ENCODE results near the gene OR2T33.
"Not testable (repeated sequence)": the region's sequence is repeated elsewhere in the genome, so short reads cannot be mapped to it uniquely, and the experiment has no call there.

The OR2T33 gene, protein sequence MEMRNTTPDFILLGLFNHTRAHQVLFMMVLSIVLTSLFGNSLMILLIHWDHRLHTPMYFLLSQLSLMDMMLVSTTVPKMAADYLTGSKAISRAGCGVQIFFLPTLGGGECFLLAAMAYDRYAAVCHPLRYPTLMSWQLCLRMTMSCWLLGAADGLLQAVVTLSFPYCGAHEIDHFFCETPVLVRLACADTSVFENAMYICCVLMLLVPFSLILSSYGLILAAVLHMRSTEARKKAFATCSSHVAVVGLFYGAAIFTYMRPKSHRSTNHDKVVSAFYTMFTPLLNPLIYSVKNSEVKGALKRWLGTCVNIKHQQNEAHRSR

GRCh38 chr1:248277876-248278275 lies at the start of gene OR2T33:
OR2T33 (minus strand) TSS chr1:248277976; CDS start chr1:248273814, 4,162 bp downstream.
- DNase-seq = no peak

- DNase-seq = no peak
These were observed 46.7 kb upstream of the OR2T33 start, which contains the start of gene OR2M7 for GRCh38 chr1:248324468-248324867. OR2M7 (minus strand) TSS chr1:248324568; CDS start chr1:248324568, 0 bp downstream.

GRCh38 chr1:248316796-248317195 lies 39.0 kb upstream of the OR2T33 start:
- DNase-seq = no peak

GRCh38 chr1:248306740-248307139 lies 29.0 kb upstream of the OR2T33 start:
- DNase-seq = not testable (repeated sequence)

DNA sequence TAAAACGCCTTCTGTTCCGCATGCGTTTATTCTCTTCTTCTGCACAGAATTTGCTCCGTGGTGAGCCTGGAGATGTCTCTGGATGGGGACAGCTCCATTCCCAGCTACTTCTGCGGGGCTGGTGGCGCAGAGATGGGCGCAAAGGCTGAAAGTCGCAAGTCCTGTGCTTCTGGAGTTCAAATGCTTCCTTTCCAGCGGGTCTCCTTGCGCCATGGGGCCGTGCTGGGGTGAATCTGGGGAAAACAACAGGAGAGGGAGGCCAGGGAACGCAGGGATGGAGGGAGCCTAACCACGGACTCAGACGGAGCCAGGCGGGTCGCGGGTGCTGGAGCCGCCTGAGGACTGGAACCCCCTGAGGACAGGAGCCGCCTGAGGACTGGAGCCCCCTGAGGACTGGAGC lies 28.3 kb upstream of the OR2T33 start:
- no peak for DNase-seq

GRCh38 chr1:248305672-248306071 lies 27.9 kb upstream of the OR2T33 start:
- DNase-seq = not testable (repeated sequence)

DNA sequence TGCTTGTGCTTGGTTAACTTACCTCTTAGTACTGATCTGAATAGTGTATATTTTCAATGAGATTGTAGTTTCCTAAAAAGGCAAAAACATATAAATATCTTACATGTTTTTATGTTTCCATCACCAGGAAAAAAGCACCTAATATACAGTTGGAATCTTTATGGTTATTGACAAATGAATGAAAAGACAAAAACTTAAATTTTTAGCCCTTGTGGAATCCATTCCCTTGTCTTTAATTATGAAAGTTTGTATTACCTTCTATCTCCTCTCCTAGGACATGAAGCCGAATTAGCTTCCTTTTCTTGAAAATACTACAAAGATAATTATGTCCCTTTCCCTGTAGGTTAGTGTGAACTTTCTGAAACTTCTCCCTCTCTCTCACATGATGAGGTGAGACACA lies 25.5 kb upstream of the OR2T33 start, which contains the start of gene OR2T12:
OR2T12 (minus strand) TSS at position 101 of the 400 bp plus-strand sequence. CDS start 7,846 bp downstream, outside the sequence.
- DNase-seq = no peak

GRCh38 chr1:248288391-248288790 lies 10.6 kb upstream of the OR2T33 start:
- DNase-seq = no peak

- not testable (repeated sequence) for DNase-seq
These were observed 4.6 kb downstream of the OR2T33 start for GRCh38 chr1:248273225-248273624.

DNA sequence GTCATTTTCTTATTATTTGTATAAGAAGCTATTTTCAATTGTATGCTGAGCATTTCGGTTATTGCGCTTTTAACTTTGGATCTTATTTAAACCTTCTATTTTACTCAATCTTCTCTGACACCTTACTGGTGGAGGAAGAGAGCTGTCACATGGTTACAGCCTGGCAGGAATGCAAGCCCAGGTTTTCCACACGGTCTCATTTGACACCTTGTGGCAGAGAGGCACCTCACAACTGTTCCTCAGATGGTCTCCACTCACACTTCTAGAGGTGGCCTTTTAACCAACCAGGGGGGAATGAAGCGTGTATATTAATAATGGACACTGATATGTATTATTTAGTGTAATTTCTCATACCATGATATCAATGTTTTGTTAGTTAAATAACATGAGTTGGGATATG lies 9.6 kb downstream of the OR2T33 start:
- DNase-seq = no peak

DNA sequence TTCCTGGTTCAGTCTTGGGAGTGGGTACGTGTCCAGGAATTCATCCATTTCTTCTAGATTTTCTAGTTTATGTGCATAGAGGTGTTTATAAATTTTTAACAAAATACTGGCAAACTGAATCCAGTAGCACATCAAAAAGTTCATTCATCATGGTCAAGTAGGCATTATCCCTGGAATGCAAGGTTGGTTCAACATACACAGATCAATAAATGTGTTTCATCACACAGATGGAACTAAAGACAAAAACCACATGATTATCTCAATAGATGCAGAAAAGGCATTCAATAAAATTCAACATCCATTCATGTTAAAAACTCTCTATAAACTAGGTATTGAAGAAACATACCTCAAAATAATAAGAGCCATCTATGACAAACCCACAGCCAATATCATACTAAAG lies 18.5 kb downstream of the OR2T33 start:
- DNase-seq = not testable (repeated sequence)

DNA sequence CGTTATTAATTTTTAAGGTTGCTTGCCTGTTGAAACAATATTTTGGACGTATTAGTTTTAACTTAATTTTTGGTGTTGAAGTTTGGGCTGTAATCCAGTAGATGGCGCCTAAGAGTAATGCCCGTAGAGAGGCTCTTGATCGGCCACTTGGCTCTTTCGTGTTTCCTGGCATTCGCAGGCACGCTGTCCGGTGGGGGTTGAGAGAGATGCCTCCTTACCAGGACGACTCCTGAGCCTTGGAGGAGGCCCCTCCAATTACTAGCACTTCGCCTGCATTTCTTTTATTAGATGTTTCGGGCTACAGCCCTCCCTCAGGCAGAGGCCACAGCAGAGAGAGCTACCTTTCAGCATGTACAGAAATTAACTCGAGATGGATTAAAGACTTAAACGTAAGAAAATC lies 34.6 kb downstream of the OR2T33 start:
- DNase-seq = peak; percentile 13

- DNase-seq = no peak
These were observed 38.3 kb downstream of the OR2T33 start for GRCh38 chr1:248239478-248239877.

DNA sequence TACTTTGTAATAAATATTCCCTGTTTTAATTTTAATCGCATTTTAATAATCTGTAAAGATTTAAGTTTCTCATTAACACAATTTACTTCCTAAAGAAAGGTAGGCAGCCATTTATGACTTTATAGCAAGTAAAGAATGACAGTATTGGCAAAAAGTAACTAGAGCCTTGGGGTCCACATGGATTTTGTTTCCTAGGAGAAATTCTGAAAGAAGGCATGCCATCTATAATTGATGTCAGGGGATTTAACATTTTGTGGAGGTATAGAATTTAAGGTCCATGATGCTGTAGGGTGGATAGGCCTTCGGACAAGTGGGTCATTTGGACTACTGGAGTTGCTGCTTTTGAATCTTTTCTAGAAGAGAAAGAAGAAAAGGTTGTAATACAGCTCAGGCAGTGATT lies 46.7 kb downstream of the OR2T33 start, which contains the start of gene OR2M4:
OR2M4 (plus strand) TSS at position 301 of the 400 bp plus-strand sequence. CDS start 7,512 bp downstream, outside the sequence.
- DNase-seq = no peak

DNA sequence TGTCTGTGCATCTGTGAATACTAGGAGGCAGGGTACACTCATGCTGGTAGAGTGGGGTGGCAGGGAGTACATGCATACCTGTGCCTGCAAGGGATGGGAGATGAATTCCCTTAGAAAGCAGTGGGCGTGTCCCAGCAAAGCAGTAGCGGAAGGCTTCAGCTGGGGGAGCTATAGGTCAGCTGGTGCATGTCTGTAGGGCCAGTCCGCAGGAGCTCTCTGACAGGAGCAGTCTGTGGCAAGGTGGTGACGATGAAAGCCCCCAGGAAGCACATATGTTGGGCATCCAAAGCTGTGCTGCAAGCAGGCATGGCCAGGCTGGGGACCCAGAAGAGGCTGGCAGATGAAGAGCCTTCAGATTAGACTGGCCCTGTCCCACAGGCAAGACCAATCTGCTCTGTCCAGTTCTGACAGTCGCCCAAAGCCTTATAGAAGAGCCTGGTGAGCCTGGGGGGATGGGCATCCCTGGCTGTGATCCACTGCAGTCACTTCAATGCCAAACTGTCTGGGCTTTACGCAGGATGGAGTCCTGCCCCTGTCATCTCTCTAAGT lies 48.3 kb downstream of the OR2T33 start:
- no peak for DNase-seq

DNA sequence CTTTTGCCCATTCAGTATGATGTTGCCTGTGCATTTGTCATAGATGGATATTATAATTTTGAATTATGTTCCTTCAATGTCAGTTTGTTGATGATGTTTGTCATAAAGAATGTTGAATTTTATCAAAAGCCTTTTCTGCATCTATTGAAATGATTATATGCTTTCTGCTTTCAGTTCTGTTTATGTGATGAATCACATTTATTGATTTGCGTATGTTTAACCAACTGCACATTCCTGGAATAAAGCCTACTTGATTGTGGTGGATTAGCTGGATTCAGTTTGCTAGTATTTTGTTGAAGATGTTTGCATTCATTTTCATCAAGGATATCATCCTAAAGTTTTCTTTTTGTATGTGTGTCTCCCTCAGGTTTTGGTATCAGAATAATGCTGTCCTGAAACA lies 52.2 kb downstream of the OR2T33 start:
- DNase-seq = no peak
